A673 (cell line): Measurements from ENCODE around the gene OR52D1. TPM values are rescaled to one million over a fixed set of nuclear protein-coding genes. Genes with fewer than 3 reads are reported as not detected.

Source experiments
- BruUV-seq: library from RNA; stranded (reverse); fragments of 400-500 nt; replicated peaks from 2 replicates; lab custom pipeline; 2021; lab: Mats Ljungman, UMichigan
- CTCF ChIA-PET: fragments of 300-600 bp; sonication (Branson Sonifier 250); formaldehyde crosslinking; loops from one replicate; lab custom pipeline; 2022; ENCODE audit warnings: antibody characterized with exemption; lab: Charles Lee
- POLR2A ChIA-PET: fragments of 300-600 bp; sonication (Branson Sonifier 250); formaldehyde crosslinking; loops from one replicate; lab custom pipeline; 2022; ENCODE audit warnings: antibody characterized with exemption; ENCODE audit not compliant: low non-redundant PET; lab: Charles Lee
- DNase-seq: peaks from one replicate; pipeline ENCODE4 v3.0.0-alpha.2; 2015; ENCODE audit warnings: low spot score
- H3K27ac ChIP-seq: fragments of 200-600 bp; sonication (generic); 2 replicates; pipeline ENCODE4 v1.5.1; 2016; ENCODE audit warnings: mixed run types, low read depth, mild to moderate bottlenecking, mixed read lengths, antibody characterized with exemption, low read length; ENCODE audit not compliant: poor library complexity, severe bottlenecking
- H3K27me3 ChIP-seq: fragments of 200-600 bp; sonication (generic); replicated peaks from 2 replicates; pipeline ENCODE4 v1.6.1; 2017; ENCODE audit warnings: mixed run types, low read depth, mild to moderate bottlenecking, mixed read lengths, antibody characterized with exemption, low read length; ENCODE audit not compliant: insufficient read depth, poor library complexity
- H3K36me3 ChIP-seq: fragments of 200-600 bp; sonication (generic); 2 replicates; pipeline ENCODE4 v1.6.1; 2016; ENCODE audit warnings: mixed run types, mild to moderate bottlenecking, mixed read lengths, antibody characterized with exemption, low read length; ENCODE audit not compliant: insufficient read depth, poor library complexity, severe bottlenecking
- H3K4me1 ChIP-seq: fragments of 200-600 bp; sonication (generic); 2 replicates; pipeline ENCODE4 v1.6.1; 2017; ENCODE audit warnings: mixed run types, mild to moderate bottlenecking, mixed read lengths, antibody characterized with exemption, low read length; ENCODE audit not compliant: insufficient read depth, poor library complexity, severe bottlenecking
- H3K4me3 ChIP-seq: fragments of 200-600 bp; sonication (generic); 2 replicates; pipeline ENCODE4 v1.5.1; 2016; ENCODE audit warnings: low read depth, mixed run types, mild to moderate bottlenecking, mixed read lengths, low read length; ENCODE audit not compliant: poor library complexity, severe bottlenecking
- H3K9me3 ChIP-seq: fragments of 200-600 bp; sonication (generic); 2 replicates; pipeline ENCODE4 v1.6.1; 2016; ENCODE audit warnings: mixed run types, low read depth, mild to moderate bottlenecking, mixed read lengths, antibody characterized with exemption, low read length; ENCODE audit not compliant: poor library complexity, severe bottlenecking
- CTCF ChIP-seq: fragments of 300-800, 200-600 bp; sonication (generic); conservative IDR thresholded peaks from 2 replicates; pipeline ENCODE4 v1.5.1; 2017; ENCODE audit warnings: low read depth, mild to moderate bottlenecking, antibody characterized with exemption, low read length, moderate library complexity, mixed read lengths
- EZH2 ChIP-seq: fragments of 200-600 bp; sonication (generic); IDR thresholded peaks from 2 replicates; pipeline ENCODE4 v1.6.1; 2017; ENCODE audit warnings: borderline replicate concordance, low read depth, mild to moderate bottlenecking, mixed read lengths, antibody characterized with exemption, low read length; ENCODE audit not compliant: poor library complexity, severe bottlenecking
- intact Hi-C: fragments of 100-400 bp; cut with micrococcal nuclease; formaldehyde crosslinking; loops from one replicate; pipeline ENCODE4 v1.10.0; 2022; ENCODE audit not compliant: unreplicated experiment
- total RNA-seq: library from RNA; stranded (reverse); gene quantifications from 2 replicates; pipeline ENCODE4 v1.2.3, GENCODE V29; 2021

Gene OR52D1
- total RNA-seq, 1 experiment from 2014 or later: not detected

GRCh38 chr11:5449023-5449422 is 39.5 kb upstream of the OR52D1 start, which contains the start of gene OR51I2:
TSS of gene OR51I2 (plus strand) at chr11:5449323. CDS start at chr11:5453489, 4,166 bp downstream.
- BruUV-seq: no TSS peak
- H3K4me1 ChIP-seq: no peaks in the 10 kb centered on the region
- no peak within 1 kb of the TSS for H3K27ac ChIP-seq
- DNase-seq: no peak
- intact Hi-C loops: no loop called here
- ChIA-PET CTCF (no interaction called here), POLR2A (no interaction called here)
- no peaks in the 10 kb centered on the region for H3K27me3 ChIP-seq
- no peaks in the 10 kb centered on the region for H3K9me3 ChIP-seq
- no peak within 1 kb of the TSS for H3K4me3 ChIP-seq
- TF ChIP-seq EZH2: no peak
- TF ChIP-seq CTCF: no peak
- H3K36me3 ChIP-seq: no peaks in the 10 kb centered on the region

GRCh38 chr11:5449432-5449831 is 39.1 kb upstream of the OR52D1 start:
- ChIA-PET CTCF (no interaction called here), POLR2A (no interaction called here)

GRCh38 chr11:5460983-5461621 is 27.4 kb upstream of the OR52D1 start:
- no peaks in the 10 kb centered on the region for H3K36me3 ChIP-seq
- no peak overlapping the region for H3K27ac ChIP-seq
- H3K9me3 ChIP-seq: no peaks in the 10 kb centered on the region
- H3K27me3 ChIP-seq: no peaks in the 10 kb centered on the region
- CTCF ChIA-PET: interaction anchor here (0.6 kb wide), 1 partner anchor 14 kb away, joined by 3 read pairs; no protein-coding TSS in a partner anchor
- no TSS peak for BruUV-seq
- no peak overlapping the region for H3K4me3 ChIP-seq
- intact Hi-C loops: no loop called here
- TF ChIP-seq CTCF: no peak
- no peak for TF ChIP-seq EZH2
- DNase-seq: no peak
- POLR2A ChIA-PET: no interaction called here
- no peaks in the 10 kb centered on the region for H3K4me1 ChIP-seq

More at GRCh38 chr11:5449432-5449831, 39.1 kb upstream of the OR52D1 start:
- no TSS peak for BruUV-seq
- DNase-seq: no peak
- H3K27ac ChIP-seq: no peak overlapping the region
- TF ChIP-seq EZH2 (no peak), CTCF (no peak)
- H3K36me3 ChIP-seq: no peaks in the 10 kb centered on the region
- no peak overlapping the region for H3K4me3 ChIP-seq
- H3K27me3 ChIP-seq: no peaks in the 10 kb centered on the region
- intact Hi-C loops: no loop called here
- H3K9me3 ChIP-seq: no peaks in the 10 kb centered on the region
- H3K4me1 ChIP-seq: no peaks in the 10 kb centered on the region
